ENCODE data around the gene ATP10A.

Gene ATP10A

DNA sequence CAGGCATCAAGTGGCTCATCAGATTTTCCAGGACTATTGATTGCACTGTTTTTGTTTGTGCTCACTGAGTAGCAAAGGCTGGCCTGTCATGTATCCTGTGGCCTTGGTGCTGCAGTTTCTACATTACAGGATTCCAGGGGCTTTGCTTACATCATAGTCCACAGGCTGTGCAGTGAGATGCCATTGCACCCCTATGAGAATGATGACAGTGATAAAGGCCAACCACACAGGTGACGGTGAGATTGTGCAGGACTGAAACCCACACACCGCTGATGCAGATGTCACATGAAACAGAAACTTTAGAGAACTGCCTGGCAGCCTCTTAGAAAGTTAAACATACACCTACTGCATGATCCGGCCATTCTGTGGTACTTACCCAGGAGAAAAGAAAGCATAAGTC lies 229.3 kb downstream of the ATP10A start:
- no peak for DNase-seq

DNA sequence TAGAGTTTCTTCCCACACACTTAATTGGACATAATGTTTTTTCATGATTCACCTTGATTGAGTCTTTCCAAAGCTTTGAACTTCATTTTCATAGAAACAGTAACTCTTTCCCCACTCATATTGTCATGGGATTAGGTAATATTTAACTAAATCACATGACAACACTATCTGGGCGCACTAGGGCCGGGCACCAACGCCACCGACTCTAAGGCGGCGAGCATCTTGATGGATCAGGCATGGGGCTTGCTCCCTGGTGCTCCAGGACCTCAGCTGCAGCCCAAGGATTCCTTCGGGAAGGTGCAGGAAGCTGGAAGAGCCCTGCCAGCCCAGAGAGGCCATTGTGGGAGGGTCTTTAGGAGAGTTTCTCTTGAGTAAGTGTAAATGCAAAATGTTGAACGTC lies 231.2 kb downstream of the ATP10A start:
- no peak for DNase-seq

Data from CD4-positive, alpha-beta T cell treated with Interleukin-17A for 4 hours (primary cell).